Measurements from ENCODE around the gene TMEM63C. TPM values are rescaled to one million over a fixed set of nuclear protein-coding genes. Genes with fewer than 3 reads are reported as not detected.

The TMEM63C gene
- total RNA-seq, 2 donors from 2014 or later = 1.1 to 1.6 TPM

DNA sequence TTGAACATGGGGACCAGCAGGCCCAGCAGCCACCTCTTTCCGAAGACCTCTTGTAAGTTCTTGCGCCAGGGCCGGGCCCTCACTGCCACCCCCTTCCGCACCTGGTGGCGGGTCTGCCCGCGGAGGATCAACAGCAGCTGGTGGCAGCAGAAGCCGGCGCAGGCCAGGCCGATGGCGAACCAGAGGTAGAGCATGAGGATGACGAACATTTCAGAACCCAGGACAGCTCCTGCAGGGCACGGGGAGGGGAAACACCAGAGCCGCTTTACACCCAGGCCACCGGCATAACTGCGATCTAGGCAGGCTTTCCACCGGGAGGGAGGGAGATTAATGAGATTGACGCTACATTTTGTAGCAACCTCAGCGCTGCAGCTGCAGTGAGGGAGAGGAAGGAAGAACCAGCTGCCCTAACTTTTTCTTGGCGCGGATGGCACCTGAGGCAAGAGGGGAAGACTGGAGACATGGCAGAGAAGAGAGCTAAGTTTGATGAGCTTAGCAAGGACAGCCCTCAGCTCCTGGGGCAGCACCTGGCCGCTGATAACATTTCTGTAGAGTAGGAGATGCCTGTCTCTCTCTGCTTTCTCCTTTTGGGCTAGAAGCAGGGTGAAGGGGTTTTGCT lies 47.8 kb upstream of the TMEM63C start:
- Mint-ChIP-seq H3K4me1 (peaks cover 3% of the 10 kb centered on the region), H3K4me3 (no peak overlapping the region), H3K27me3 (ENCODE audit: insufficient read depth) (peaks cover 72% of the 10 kb centered on the region), H3K27ac (no peak overlapping the region), H3K9me3 (no peaks in the 10 kb centered on the region), H3K36me3 (ENCODE audit: low read depth) (no peaks in the 10 kb centered on the region)
- TF ChIP-seq, protein P1, sequence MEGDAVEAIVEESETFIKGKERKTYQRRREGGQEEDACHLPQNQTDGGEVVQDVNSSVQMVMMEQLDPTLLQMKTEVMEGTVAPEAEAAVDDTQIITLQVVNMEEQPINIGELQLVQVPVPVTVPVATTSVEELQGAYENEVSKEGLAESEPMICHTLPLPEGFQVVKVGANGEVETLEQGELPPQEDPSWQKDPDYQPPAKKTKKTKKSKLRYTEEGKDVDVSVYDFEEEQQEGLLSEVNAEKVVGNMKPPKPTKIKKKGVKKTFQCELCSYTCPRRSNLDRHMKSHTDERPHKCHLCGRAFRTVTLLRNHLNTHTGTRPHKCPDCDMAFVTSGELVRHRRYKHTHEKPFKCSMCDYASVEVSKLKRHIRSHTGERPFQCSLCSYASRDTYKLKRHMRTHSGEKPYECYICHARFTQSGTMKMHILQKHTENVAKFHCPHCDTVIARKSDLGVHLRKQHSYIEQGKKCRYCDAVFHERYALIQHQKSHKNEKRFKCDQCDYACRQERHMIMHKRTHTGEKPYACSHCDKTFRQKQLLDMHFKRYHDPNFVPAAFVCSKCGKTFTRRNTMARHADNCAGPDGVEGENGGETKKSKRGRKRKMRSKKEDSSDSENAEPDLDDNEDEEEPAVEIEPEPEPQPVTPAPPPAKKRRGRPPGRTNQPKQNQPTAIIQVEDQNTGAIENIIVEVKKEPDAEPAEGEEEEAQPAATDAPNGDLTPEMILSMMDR (conservative IDR thresholded peaks at IDR 0.05) = peak; percentile 22
- H3K27me3 ChIP-seq (ENCODE audit: control insufficient read depth, insufficient read depth, low read length, poor library complexity, severe bottlenecking) = peaks cover 37% of the 10 kb centered on the region
- WGBS, 2 experiments (ENCODE audit: insufficient coverage in 1 of 2, insufficient read length in 1 of 2) = 25 to 26% methylated on average over 16 to 22 of the region's 22 CpGs
- H3K36me3 ChIP-seq (ENCODE audit: control insufficient read depth, insufficient read depth, low read length) = no peaks in the 10 kb centered on the region
- peak; percentile 98 for DNase-seq
- H3K4me3 ChIP-seq (ENCODE audit: low read length) = no peak overlapping the region
- no peak overlapping the region for H3K9ac ChIP-seq (ENCODE audit: extremely low read depth, low read length, poor library complexity, severe bottlenecking)
- H3K4me1 ChIP-seq (ENCODE audit: control insufficient read depth, insufficient read depth, low read length) = no peaks in the 10 kb centered on the region
- no peaks in the 10 kb centered on the region for H3K9me3 ChIP-seq (ENCODE audit: control insufficient read depth, low read length)
- no peak overlapping the region for H3K27ac ChIP-seq (ENCODE audit: low read depth, low read length)

DNA sequence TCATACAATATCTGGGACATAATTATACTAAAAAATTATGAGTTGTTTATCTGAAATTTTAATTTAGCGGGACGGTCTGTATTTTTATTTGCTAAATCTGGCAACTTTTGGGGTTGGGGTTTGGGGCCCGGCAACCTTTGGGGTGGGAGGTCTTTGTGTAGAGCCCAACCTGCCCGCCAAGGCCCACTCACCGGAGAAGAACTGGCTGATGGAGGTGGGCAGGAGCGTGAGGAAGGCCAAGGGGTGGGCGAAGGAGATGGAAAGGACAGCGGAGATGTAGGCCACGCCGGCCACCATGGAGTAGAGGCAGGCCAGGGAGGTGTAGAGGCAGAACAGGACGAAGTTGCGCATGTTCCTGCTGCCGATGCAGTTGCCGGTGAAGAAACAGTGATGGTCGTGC lies 42.6 kb upstream of the TMEM63C start:
- peaks cover 86% of the 10 kb centered on the region for H3K27me3 Mint-ChIP-seq (ENCODE audit: insufficient read depth)
- TF ChIP-seq, protein P1 (conservative IDR thresholded peaks at IDR 0.05) = no peak
- H3K36me3 Mint-ChIP-seq (ENCODE audit: low read depth) = no peaks in the 10 kb centered on the region

DNA sequence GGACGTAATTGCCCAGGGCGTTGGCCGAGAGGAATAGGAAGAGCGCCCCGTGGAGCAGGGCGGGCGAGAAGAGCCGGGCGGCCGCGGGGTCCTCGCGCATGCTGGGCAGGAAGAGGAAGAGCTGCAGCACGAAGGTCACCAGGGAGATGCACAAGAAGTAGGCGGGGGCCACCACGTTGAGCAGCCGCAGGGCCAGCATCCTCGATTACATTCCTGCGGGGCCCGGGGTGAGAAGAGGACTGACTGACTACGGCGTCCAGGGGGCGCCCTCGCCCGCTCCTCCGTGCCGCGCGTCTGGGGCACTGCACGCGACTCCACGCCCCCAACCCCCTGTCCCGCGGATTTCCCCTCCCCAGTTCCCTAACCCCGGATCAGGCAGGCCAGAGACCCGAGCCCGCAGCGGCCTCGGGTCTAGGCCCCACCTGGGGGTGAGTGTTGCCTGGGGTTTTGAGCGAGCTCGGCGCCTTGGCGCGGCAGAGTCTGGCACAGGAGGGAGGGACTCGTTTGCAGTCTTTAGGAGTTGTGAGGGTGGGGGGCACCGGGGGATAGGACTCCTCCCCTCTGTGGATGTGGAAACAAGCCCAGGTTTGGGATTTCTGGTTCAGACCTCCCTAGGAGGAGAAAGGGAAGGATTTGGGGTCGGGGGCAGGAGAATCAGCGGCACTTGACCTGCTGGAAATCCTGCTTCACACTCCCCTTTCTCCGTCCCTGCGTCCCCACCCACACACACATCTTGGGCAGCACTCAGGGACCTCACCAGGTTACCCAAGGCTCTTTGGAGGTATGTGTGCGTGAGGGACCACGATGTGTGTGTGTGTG lies 41.8 kb upstream of the TMEM63C start:
- peaks cover 65% of the 10 kb centered on the region for H3K27me3 ChIP-seq (ENCODE audit: control insufficient read depth, insufficient read depth, low read length, poor library complexity, severe bottlenecking)
- Mint-ChIP-seq H3K9me3 (no peaks in the 10 kb centered on the region), H3K4me1 (peaks cover 25% of the 10 kb centered on the region), H3K36me3 (ENCODE audit: low read depth) (no peaks in the 10 kb centered on the region), H3K27ac (no peak overlapping the region), H3K27me3 (ENCODE audit: insufficient read depth) (peaks cover 86% of the 10 kb centered on the region), H3K4me3 (peak overlapping the region; percentile 59)
- no peaks in the 10 kb centered on the region for H3K36me3 ChIP-seq (ENCODE audit: control insufficient read depth, insufficient read depth, low read length)
- H3K9me3 ChIP-seq (ENCODE audit: control insufficient read depth, low read length) = no peaks in the 10 kb centered on the region
- H3K4me3 ChIP-seq (ENCODE audit: low read length) = peak overlapping the region; percentile 78
- H3K4me1 ChIP-seq (ENCODE audit: control insufficient read depth, insufficient read depth, low read length) = peaks cover 6% of the 10 kb centered on the region
- TF ChIP-seq, protein P1 (conservative IDR thresholded peaks at IDR 0.05) = peak; percentile 91
- DNase-seq = peak; percentile 95
- 7 to 16% methylated on average over 14 to 52 of the region's 52 CpGs for WGBS, 2 experiments (ENCODE audit: insufficient coverage in 1 of 2, insufficient read length in 1 of 2)
- no peak overlapping the region for H3K27ac ChIP-seq (ENCODE audit: low read depth, low read length)
- H3K9ac ChIP-seq (ENCODE audit: extremely low read depth, low read length, poor library complexity, severe bottlenecking) = no peak overlapping the region

More for the DNA sequence above, 42.6 kb upstream of the TMEM63C start:
- Mint-ChIP-seq H3K27ac (no peak overlapping the region), H3K9me3 (no peaks in the 10 kb centered on the region), H3K4me3 (peak overlapping the region; percentile 59), H3K4me1 (peaks cover 25% of the 10 kb centered on the region)
- no peak for DNase-seq
- WGBS, 2 experiments (ENCODE audit: insufficient coverage in 1 of 2, insufficient read length in 1 of 2) = 91 to 96% methylated on average over 7 to 15 of the region's 15 CpGs
- Histone ChIP-seq H3K4me1 (ENCODE audit: control insufficient read depth, insufficient read depth, low read length) (peaks cover 6% of the 10 kb centered on the region), H3K27me3 (ENCODE audit: control insufficient read depth, insufficient read depth, low read length, poor library complexity, severe bottlenecking) (peaks cover 65% of the 10 kb centered on the region), H3K4me3 (ENCODE audit: low read length) (no peak overlapping the region), H3K27ac (ENCODE audit: low read depth, low read length) (no peak overlapping the region), H3K9me3 (ENCODE audit: control insufficient read depth, low read length) (no peaks in the 10 kb centered on the region), H3K36me3 (ENCODE audit: control insufficient read depth, insufficient read depth, low read length) (no peaks in the 10 kb centered on the region), H3K9ac (ENCODE audit: extremely low read depth, low read length, poor library complexity, severe bottlenecking) (no peak overlapping the region)

Measured in endodermal cell (in vitro differentiated cells).